ENCODE measurements around the gene PTK6.

Gene PTK6

GRCh38 chr20:63513207-63513606 is 24.0 kb downstream of the PTK6 start:
- TF ChIP-seq TAF1 (IDR thresholded peaks at IDR 0.05; ENCODE audit: borderline replicate concordance, insufficient read depth, low read length) (no peak), FOXP2 (optimal IDR thresholded peaks at IDR 0.05; ENCODE audit: borderline replicate concordance, extremely low read depth, extremely low read length, insufficient read depth) (no peak), POLR2AphosphoS5 (IDR thresholded peaks at IDR 0.05; ENCODE audit: low read depth, low read length) (no peak), REST (IDR thresholded peaks at IDR 0.05; ENCODE audit: insufficient read depth in 1 of 2, low read depth in 2 of 2, low read length in 2 of 2) (no peak), SIN3A (IDR thresholded peaks at IDR 0.05; ENCODE audit: borderline replicate concordance, insufficient read depth, low read length) (no peak)

DNA sequence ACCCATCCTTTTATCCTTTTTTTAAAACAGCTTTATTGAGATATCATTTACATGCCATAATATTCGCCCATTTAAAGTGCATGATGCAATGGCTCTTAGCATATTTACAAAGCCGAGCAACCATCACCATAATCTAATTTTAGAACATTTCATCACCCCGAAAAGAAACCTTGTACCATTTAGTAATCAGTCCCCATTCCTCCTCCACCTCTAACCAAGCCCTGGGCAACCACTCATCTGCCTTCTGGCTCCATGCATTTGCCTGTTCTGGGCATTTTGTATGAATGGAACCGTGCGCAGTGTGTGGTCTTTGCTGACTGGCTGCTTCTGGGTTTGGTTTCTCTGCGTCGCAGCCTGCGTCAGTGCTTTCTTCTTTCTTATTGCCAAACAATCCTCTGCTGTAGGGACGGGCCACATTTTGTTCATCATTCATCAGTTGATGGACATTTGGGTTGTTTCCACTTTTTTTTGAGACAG is 28.1 kb downstream of the PTK6 start:
- TF ChIP-seq FOXP2 (optimal IDR thresholded peaks at IDR 0.05; ENCODE audit: borderline replicate concordance, extremely low read depth, extremely low read length, insufficient read depth) = no peak

- TF ChIP-seq FOXP2 (optimal IDR thresholded peaks at IDR 0.05; ENCODE audit: borderline replicate concordance, extremely low read depth, extremely low read length, insufficient read depth) (no peak), SIN3A (IDR thresholded peaks at IDR 0.05; ENCODE audit: borderline replicate concordance, insufficient read depth, low read length) (no peak), TAF1 (IDR thresholded peaks at IDR 0.05; ENCODE audit: borderline replicate concordance, insufficient read depth, low read length) (no peak), POLR2AphosphoS5 (IDR thresholded peaks at IDR 0.05; ENCODE audit: low read depth, low read length) (no peak), REST (IDR thresholded peaks at IDR 0.05; ENCODE audit: insufficient read depth in 1 of 2, low read depth in 2 of 2, low read length in 2 of 2) (no peak)
Measured at GRCh38 chr20:63508072-63508768, 29.0 kb downstream of the PTK6 start.

GRCh38 chr20:63507083-63507743 is 30.0 kb downstream of the PTK6 start:
- TF ChIP-seq TAF1 (IDR thresholded peaks at IDR 0.05; ENCODE audit: borderline replicate concordance, insufficient read depth, low read length) = no peak
- TF ChIP-seq SIN3A (IDR thresholded peaks at IDR 0.05; ENCODE audit: borderline replicate concordance, insufficient read depth, low read length) = no peak
- no peak for TF ChIP-seq POLR2AphosphoS5 (IDR thresholded peaks at IDR 0.05; ENCODE audit: low read depth, low read length)
- no peak for TF ChIP-seq FOXP2 (optimal IDR thresholded peaks at IDR 0.05; ENCODE audit: borderline replicate concordance, extremely low read depth, extremely low read length, insufficient read depth)
- no peak for TF ChIP-seq REST (IDR thresholded peaks at IDR 0.05; ENCODE audit: insufficient read depth in 1 of 2, low read depth in 2 of 2, low read length in 2 of 2)

DNA sequence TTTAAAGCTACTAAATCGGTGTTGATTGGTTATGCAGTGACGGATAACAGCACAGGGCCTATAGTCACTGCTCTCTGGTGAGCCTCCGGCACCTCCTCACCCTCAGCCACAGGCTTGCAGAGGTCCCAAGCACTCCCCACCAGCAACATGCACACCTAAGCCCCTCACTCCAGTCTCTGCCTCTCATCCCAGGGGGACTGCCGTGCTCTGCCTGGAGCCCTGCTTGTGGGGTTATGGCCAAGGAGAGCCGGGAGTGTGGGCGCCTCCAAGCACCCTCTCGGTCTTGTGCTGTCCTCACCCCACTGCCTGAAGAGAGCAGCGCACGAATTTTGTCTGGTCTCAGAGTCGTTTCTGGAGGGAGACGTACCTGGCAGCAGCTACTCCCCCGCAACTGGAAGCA is 31.5 kb downstream of the PTK6 start:
- TF ChIP-seq POLR2AphosphoS5 (IDR thresholded peaks at IDR 0.05; ENCODE audit: low read depth, low read length) (no peak), SIN3A (IDR thresholded peaks at IDR 0.05; ENCODE audit: borderline replicate concordance, insufficient read depth, low read length) (no peak), REST (IDR thresholded peaks at IDR 0.05; ENCODE audit: insufficient read depth in 1 of 2, low read depth in 2 of 2, low read length in 2 of 2) (no peak), FOXP2 (optimal IDR thresholded peaks at IDR 0.05; ENCODE audit: borderline replicate concordance, extremely low read depth, extremely low read length, insufficient read depth) (no peak)
